D721Med (cell line): ENCODE data around the gene CRNKL1.

Source experiments
- DNase-seq: peaks from one replicate; pipeline ENCODE4 v3.0.0; 2011; ENCODE audit warnings: low spot score; ENCODE audit not compliant: insufficient read length
- FAIRE-seq: peaks from 2 replicates; lab custom pipeline; 2011; peaks lifted over from hg19 to GRCh38; lab: Jason Lieb, UNC
- TF ChIP-seq, protein P1 (sequence below): IDR thresholded peaks from 2 replicates; pipeline ENCODE4 v1.5.1; 2012; ENCODE audit warnings: mild to moderate bottlenecking, control low read depth; ENCODE audit not compliant: insufficient read depth; ENCODE audit errors: missing control alignments

CRNKL1 gene

DNA sequence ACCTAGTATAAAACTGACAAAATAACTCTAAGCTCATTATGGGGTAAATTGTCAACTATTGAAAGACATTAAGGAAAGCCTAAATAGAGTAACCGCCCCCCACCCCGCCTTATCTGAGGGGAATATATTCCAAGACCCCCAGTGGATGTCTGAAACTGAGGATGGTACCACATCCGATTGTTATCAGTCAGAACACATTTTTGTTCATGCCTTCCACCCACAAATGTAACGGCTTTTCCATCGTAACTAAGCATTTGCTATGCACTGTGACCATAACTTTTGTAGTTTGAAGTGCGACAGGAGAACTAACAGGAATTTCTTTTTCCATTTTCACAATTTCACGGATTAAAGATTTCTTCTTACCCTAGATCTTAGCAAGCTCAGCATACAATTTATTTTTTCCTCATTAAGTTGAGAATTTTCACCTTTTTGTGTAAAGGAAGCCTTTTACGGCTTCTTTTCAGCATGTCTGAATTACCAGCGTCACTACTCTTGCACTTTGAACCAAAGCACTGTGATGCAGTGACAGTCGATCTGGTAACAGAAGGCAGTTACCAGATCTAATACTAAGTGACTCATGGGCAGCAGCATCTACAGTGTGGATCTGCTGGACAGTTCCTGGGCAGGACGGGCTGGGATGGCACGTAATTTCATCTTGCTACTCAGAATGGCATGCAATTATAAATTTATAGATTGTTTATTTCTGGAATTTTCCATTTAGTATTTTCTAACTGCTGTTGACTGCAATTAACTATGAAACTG is 11.9 kb upstream of the CRNKL1 start:
- TF ChIP-seq, protein P1, sequence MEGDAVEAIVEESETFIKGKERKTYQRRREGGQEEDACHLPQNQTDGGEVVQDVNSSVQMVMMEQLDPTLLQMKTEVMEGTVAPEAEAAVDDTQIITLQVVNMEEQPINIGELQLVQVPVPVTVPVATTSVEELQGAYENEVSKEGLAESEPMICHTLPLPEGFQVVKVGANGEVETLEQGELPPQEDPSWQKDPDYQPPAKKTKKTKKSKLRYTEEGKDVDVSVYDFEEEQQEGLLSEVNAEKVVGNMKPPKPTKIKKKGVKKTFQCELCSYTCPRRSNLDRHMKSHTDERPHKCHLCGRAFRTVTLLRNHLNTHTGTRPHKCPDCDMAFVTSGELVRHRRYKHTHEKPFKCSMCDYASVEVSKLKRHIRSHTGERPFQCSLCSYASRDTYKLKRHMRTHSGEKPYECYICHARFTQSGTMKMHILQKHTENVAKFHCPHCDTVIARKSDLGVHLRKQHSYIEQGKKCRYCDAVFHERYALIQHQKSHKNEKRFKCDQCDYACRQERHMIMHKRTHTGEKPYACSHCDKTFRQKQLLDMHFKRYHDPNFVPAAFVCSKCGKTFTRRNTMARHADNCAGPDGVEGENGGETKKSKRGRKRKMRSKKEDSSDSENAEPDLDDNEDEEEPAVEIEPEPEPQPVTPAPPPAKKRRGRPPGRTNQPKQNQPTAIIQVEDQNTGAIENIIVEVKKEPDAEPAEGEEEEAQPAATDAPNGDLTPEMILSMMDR, result no peak
- no peak for FAIRE-seq

DNA sequence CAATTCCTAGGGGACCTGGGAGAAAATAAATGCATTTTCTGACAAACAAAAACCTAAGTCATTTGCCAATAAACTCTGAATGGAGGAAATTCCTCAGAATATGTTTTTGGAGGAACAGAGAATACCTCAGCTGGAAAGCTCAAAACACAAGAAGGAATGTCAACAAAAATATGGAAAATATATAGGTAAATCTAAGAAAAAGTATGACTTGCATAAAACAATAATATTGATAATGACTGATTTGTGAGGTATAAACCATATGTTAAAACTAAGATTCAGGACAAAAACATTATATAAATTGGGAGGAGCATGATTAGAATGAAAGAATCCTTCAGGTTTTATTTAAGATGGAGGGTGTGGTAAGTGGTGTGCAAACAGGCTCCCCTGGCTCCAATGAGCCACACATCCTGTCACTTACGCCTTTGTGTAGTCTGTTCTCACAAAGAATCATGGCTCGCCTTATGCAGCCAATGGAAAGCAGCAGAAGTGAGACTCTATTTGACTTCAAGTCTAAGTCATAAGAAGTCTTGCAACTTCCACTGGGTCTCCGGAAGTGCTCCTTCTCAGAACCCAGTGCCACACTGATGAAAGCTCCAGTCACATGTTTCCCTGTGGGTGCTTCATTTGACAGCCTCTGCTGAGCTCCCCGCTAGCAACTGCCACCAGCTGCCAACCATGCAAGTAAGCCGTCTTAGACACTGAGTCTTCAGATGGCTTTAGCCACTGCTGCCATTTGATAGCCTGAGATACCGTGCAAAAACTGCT is 8.2 kb upstream of the CRNKL1 start:
- DNase-seq (no peak), FAIRE-seq (no peak)
- TF ChIP-seq, protein P1, result no peak

More for the DNA sequence above, 11.9 kb upstream of the CRNKL1 start:
- no peak for DNase-seq

DNA sequence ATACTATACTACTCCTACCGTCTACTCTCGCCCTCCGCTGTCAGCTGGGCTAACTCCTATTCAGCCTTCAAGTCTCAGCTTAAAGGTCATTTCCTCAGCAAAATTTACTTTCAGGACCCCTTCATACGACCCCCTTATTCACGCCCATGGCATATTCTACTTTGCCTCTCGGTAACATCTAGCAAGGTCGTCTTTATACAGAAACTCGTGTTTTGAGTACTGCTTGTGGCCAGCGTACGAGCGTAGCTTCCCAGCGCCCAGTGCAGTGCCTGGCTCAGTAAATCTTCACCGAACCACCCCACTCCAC is 546 bp downstream of the CRNKL1 start:
- no peak for FAIRE-seq
- no peak for DNase-seq
- TF ChIP-seq, protein P1, result no peak

DNA sequence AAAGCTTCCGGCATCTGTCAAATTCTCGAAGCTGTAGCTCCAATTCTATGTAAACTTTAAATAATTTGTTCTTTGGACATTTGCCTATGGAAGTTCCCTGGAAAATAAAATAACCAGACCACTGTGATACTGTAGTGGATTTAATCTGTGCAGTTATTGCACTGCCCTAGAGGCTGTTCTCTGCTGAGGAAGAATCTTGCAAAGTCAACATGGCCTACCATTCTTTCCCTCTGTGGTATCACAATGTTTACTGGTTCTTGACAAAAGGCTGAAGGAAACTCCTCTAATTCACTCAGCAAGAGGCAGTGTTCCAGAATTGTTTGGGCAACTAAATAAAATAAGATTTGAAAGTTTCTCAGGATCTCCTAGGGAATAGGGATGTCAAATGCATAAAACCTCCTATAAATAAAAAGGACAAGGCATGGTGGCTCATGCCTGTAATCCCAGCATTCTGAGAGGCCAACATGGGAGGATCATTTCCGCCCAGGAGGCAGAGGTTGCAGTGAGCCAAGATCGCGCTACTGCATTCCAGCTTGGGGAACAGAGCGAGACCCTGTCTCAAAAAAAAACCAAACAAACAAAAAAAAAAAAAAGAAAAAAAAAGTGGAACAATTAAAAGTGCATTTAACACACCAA is 12.4 kb downstream of the CRNKL1 start:
- FAIRE-seq, result no peak
- DNase-seq, result no peak
- TF ChIP-seq, protein P1, result no peak

DNA sequence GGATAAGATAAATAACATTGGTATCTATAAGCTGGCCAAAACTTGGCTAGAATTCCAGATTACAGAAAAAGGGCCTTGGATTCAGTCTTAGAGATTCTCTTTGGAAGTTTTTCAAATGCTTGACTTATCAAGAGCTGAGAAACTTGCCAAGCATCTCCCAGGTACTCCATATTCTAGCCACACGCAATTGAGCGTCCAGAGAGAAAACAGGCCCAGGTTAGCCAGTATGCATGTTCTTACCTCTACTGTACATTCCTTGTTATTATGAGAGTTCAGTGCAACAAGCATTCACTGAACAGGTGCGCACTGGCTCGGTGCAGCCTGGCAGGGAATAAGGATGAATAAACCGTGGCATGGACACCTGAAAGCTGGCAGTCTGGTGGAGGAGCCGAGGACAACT is 13.7 kb downstream of the CRNKL1 start:
- no peak for DNase-seq
- FAIRE-seq, result no peak
- TF ChIP-seq, protein P1, result no peak

DNA sequence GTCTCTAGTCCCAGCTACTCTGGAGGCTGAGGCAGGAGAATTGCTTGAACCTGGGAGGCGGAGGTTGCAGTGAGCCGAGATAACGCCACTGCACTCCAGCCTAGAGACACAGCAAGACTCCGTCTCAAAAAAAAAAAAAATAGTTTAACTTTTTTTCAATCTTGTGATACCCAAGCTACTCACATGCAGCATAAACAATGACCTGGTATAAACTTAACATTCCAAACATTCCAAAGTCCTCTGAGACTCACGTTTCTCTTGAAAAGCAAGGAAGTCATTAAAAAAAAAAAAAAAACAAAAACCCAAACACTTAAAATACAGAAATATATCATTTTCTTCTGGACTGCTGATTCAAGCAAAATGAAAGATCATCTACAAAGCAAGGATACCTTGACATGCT is 14.3 kb downstream of the CRNKL1 start:
- no peak for FAIRE-seq
- TF ChIP-seq, protein P1, result no peak
- DNase-seq, result no peak
